GM23338 (cell line): ENCODE measurements around the gene ATXN7L1. TPM values are rescaled to one million over a fixed set of nuclear protein-coding genes. Genes with fewer than 3 reads are reported as not detected.
A peak's percentile ranks its signal among the peaks of the same experiment; 100 is the strongest.

ENCODE experiments used
- ATAC-seq: fragments of 200-7000 bp; cut with Tn5 transposase; 3 replicates; pipeline ENCODE4 v1.9.1; 2020
- DNase-seq: peaks from one replicate; pipeline ENCODE4 v3.0.0-alpha.2; 2015; ENCODE audit warnings: low spot score
- H2AFZ ChIP-seq: fragments of 200-600 bp; sonication (generic); 2 replicates; pipeline ENCODE4 v1.8.0; 2016; ENCODE audit warnings: antibody characterized with exemption, mild to moderate bottlenecking, moderate library complexity
- H3F3A ChIP-seq: fragments of 200-600 bp; sonication (generic); replicated peaks from 2 replicates; pipeline ENCODE4 v1.8.0; 2017; ENCODE audit warnings: antibody characterized with exemption, mixed run types, low read depth
- H3K27ac ChIP-seq: fragments of 200-600 bp; sonication (generic); 2 replicates; pipeline ENCODE4 v1.6.1; 2016; ENCODE audit warnings: low read depth
- H3K27me3 ChIP-seq: fragments of 200-600 bp; sonication (generic); 2 replicates; pipeline ENCODE4 v1.8.0; 2016; ENCODE audit warnings: mild to moderate bottlenecking, mixed run types, moderate library complexity; ENCODE audit not compliant: insufficient read depth
- H3K36me3 ChIP-seq: fragments of 200-600 bp; sonication (generic); 2 replicates; pipeline ENCODE4 v1.8.0; 2016; ENCODE audit warnings: mild to moderate bottlenecking; ENCODE audit not compliant: insufficient read depth
- H3K4me1 ChIP-seq: fragments of 200-600 bp; sonication (generic); 2 replicates; pipeline ENCODE4 v1.8.0; 2016; ENCODE audit warnings: mild to moderate bottlenecking, moderate library complexity; ENCODE audit not compliant: insufficient read depth
- H3K4me2 ChIP-seq: fragments of 200-600 bp; sonication (generic); 2 replicates; pipeline ENCODE4 v1.7.1; 2017; ENCODE audit warnings: mixed run types
- H3K4me3 ChIP-seq: fragments of 200-600 bp; sonication (generic); 2 replicates; pipeline ENCODE4 v1.6.1; 2016; ENCODE audit warnings: mixed run types
- H3K79me2 ChIP-seq: fragments of 200-600 bp; sonication (generic); replicated peaks from 2 replicates; pipeline ENCODE4 v1.8.0; 2017; ENCODE audit warnings: mild to moderate bottlenecking; ENCODE audit not compliant: insufficient read depth
- H3K9me2 ChIP-seq: fragments of 200-600 bp; sonication (generic); 2 replicates; pipeline ENCODE4 v1.8.0; 2017; ENCODE audit not compliant: insufficient read depth
- H4K20me1 ChIP-seq: fragments of 200-600 bp; sonication (generic); replicated peaks from 2 replicates; pipeline ENCODE4 v1.8.0; 2017; ENCODE audit warnings: mild to moderate bottlenecking; ENCODE audit not compliant: insufficient read depth
- H3K27ac Mint-ChIP-seq: 2 replicates; pipeline ENCODE4 v1.8.0; 2020; ENCODE audit warnings: inconsistent platforms, mild to moderate bottlenecking, moderate library complexity, mixed read lengths
- H3K27me3 Mint-ChIP-seq: 3 replicates; pipeline ENCODE4 v1.8.0; 2022; ENCODE audit warnings: low read depth, mild to moderate bottlenecking, moderate library complexity, mixed read lengths, inconsistent platforms; ENCODE audit not compliant: insufficient read depth, poor library complexity
- H3K36me3 Mint-ChIP-seq: 3 replicates; pipeline ENCODE4 v1.8.0; 2021; ENCODE audit warnings: low read depth, mild to moderate bottlenecking, inconsistent platforms, moderate library complexity, mixed read lengths
- H3K4me1 Mint-ChIP-seq: 3 replicates; pipeline ENCODE4 v1.8.0; 2020; ENCODE audit warnings: mild to moderate bottlenecking, inconsistent platforms, mixed read lengths
- H3K4me3 Mint-ChIP-seq: 3 replicates; pipeline ENCODE4 v1.8.0; 2021; ENCODE audit warnings: moderate library complexity, mild to moderate bottlenecking, inconsistent platforms, mixed read lengths
- H3K9me3 Mint-ChIP-seq: 3 replicates; pipeline ENCODE4 v1.8.0; 2020; ENCODE audit warnings: moderate library complexity, mild to moderate bottlenecking, inconsistent platforms, mixed read lengths
- CREB1 ChIP-seq: fragments of 250-450 bp; sonication (Bioruptor Pico); IDR thresholded peaks from 2 replicates; pipeline ENCODE4 v1.5.0; 2020; ENCODE audit warnings: low read depth, mild to moderate bottlenecking, moderate library complexity
- EZH2 ChIP-seq: fragments of 200-600 bp; sonication (generic); IDR thresholded peaks from one replicate; pipeline ENCODE4 v1.8.0; 2017; ENCODE audit warnings: antibody characterized with exemption, mild to moderate bottlenecking, low read depth; ENCODE audit not compliant: unreplicated experiment
- NANOG ChIP-seq: IDR thresholded peaks from 2 replicates; pipeline ENCODE4 v1.6.1; 2016; ENCODE audit warnings: antibody characterized with exemption, borderline replicate concordance
- POLR2AphosphoS5 ChIP-seq: IDR thresholded peaks from 2 replicates; pipeline ENCODE4 v1.6.1; 2016; ENCODE audit warnings: antibody characterized with exemption, low read depth
- STAT1 ChIP-seq: IDR thresholded peaks from one replicate; pipeline ENCODE4 v1.6.1; 2016; ENCODE audit warnings: antibody characterized with exemption; ENCODE audit not compliant: unreplicated experiment
- polyA plus RNA-seq: library from polyadenylated mRNA; unstranded; fragments of >200 nt; fragmentation: Nextera tagmentation; extraction: Ambion mirVana; gene quantifications from 2 replicates; pipeline ENCODE4 v1.2.1, GENCODE V29; 2016
- total RNA-seq: library from RNA; depleted of rRNA; stranded (reverse); fragments of >200 nt; shearing (Covaris generic); gene quantifications from 2 replicates; pipeline ENCODE4 v1.2.3, GENCODE V29; 2014
- TF ChIP-seq, protein P1 (sequence below): IDR thresholded peaks from 2 replicates; pipeline ENCODE4 v1.6.1; 2016; ENCODE audit warnings: antibody characterized with exemption

ATXN7L1 gene
- total and polyA plus RNA-seq, 2 experiments from 2014 or later, result 22.8 to 29.8 TPM

DNA sequence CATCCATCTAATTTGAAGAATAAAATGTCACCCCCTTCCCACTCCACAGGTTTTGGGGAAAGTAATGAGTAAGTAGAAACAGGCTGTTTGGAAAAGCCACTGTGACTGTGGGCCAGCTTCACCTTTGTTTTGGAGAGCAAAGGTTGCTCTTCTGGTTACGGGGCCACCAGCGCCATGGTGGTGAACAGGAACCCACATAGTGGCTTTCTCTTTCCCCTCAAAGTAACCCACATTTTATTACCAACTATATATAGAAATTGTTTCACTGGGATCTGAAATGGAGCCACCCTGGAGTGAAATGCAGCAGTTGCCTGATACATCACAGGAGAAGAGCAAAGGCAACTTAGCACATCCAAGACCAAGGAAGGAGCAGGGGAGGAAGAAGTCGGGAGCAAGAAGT, 182.8 kb downstream of the ATXN7L1 start (continued):
- TF ChIP-seq, protein P1, sequence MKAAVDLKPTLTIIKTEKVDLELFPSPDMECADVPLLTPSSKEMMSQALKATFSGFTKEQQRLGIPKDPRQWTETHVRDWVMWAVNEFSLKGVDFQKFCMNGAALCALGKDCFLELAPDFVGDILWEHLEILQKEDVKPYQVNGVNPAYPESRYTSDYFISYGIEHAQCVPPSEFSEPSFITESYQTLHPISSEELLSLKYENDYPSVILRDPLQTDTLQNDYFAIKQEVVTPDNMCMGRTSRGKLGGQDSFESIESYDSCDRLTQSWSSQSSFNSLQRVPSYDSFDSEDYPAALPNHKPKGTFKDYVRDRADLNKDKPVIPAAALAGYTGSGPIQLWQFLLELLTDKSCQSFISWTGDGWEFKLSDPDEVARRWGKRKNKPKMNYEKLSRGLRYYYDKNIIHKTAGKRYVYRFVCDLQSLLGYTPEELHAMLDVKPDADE, result no peak
- TF ChIP-seq EZH2, result no peak

DNA sequence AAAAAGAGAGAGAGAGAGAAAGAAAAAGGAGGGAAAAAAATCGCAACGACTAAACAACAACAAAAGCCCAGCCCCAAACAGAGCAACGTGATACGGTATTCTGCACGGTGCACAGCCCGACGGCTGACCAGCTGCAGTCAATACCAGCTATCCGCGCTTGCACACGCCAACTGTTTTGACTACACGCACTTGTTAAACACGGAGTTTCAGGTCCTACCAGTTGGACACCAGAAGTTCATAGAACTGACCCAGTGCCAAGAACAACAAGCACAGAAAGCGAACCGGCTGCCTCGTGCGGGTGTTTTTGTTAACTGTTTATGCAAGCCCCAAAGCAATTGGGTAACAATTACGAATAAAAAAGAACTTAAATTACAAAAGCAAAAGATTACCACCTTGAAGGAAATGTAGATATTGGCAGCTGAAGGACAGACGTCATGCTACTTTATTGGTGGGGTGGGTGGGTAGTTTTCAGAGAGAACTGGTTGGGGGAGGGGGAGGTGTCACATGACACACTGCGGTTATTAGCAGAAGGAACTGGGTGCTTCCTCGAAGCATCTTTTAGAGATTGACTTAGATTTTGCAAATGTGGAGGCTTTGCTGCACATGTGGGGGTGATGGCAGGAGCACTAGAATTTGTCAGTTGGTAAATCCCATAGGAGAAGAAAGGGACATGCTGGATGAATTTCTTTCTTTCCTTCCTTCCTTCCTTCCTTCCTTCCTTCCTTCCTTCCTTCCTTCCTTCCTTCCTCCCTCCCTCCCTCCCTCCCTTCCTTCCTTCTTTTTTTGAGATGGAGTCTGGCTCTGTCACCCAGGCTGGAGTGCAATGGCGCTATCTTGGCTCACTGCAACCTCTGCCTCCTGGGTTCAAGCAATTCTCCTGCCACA, 184.5 kb downstream of the ATXN7L1 start:
- Histone ChIP-seq H3K4me1 (peaks cover 55% of the 10 kb centered on the region), H3K4me3 (peak overlapping the region; percentile 59), H3K4me2 (peak overlapping the region; percentile 83), H3K27ac (peak overlapping the region; percentile 97), H2AFZ (no peak overlapping the region), H3K27me3 (no peaks in the 10 kb centered on the region), H3K9me2 (no peaks in the 10 kb centered on the region), H4K20me1 (no peaks in the 10 kb centered on the region), H3K79me2 (peaks cover 15% of the 10 kb centered on the region), H3F3A (peaks cover 14% of the 10 kb centered on the region), H3K36me3 (no peaks in the 10 kb centered on the region)
- H3K27me3 Mint-ChIP-seq, result peaks cover 23% of the 10 kb centered on the region
- H3K27ac Mint-ChIP-seq, result peak overlapping the region; percentile 70
- H3K4me3 Mint-ChIP-seq, result peak overlapping the region; percentile 60
- peaks cover 78% of the 10 kb centered on the region for H3K4me1 Mint-ChIP-seq
- peak; percentile 67 for DNase-seq
- ATAC-seq, result peak; percentile 6; the same call in 2 of the 3 replicates
- TF ChIP-seq CREB1 (CRISPR knock-in tag) (no peak), NANOG (peak; percentile 65; the same call in 1 of the 2 replicates), POLR2AphosphoS5 (peak; percentile 18; the same call in 1 of the 2 replicates)
- H3K9me3 Mint-ChIP-seq, result no peaks in the 10 kb centered on the region
- peaks cover 13% of the 10 kb centered on the region; the same call in 2 of the 3 replicates for H3K36me3 Mint-ChIP-seq

DNA sequence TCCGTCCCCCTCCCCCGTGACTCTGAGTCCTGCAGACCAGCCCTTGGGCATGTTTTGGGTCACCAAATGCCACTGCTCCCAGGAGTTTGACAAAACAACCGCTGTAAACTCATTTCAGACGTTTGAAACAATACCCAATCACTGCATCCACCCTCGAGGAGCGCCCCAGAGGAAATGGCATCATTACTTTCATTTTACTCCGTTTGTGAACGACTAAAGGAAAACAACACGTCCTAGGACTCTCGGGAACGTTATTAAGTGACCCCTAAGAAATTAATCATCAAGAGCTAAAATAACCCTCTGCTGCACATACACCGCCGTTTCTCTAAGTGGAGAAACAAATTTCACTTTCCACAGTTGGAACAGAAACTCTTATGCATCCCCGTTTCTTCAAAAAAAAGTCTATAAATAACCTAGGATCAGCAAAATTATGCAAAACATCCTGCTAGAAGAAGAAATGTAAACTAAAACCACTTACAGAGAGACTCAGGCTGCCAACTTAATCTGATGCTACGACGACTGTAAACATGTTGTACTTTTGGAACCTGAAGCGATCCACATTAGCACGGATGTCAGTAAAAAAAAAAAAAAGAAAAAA, 185.2 kb downstream of the ATXN7L1 start:
- peaks cover 22% of the 10 kb centered on the region for H3K79me2 ChIP-seq
- Mint-ChIP-seq H3K27me3 (peaks cover 23% of the 10 kb centered on the region), H3K27ac (peak overlapping the region; percentile 70), H3K4me3 (peak overlapping the region; percentile 60), H3K36me3 (peaks cover 13% of the 10 kb centered on the region; the same call in 2 of the 3 replicates), H3K4me1 (peaks cover 70% of the 10 kb centered on the region), H3K9me3 (no peaks in the 10 kb centered on the region)
- H2AFZ ChIP-seq, result no peak overlapping the region
- H3K36me3 ChIP-seq, result no peaks in the 10 kb centered on the region
- DNase-seq (no peak), ATAC-seq (no peak)
- peak overlapping the region; percentile 59 for H3K4me3 ChIP-seq
- H4K20me1 ChIP-seq, result no peaks in the 10 kb centered on the region
- H3K9me2 ChIP-seq, result no peaks in the 10 kb centered on the region
- 0 out of 2 replicates have a peak, but pooled peaks have one; percentile 6 for TF ChIP-seq POLR2AphosphoS5
- TF ChIP-seq STAT1, result no peak
- peak overlapping the region; percentile 97 for H3K27ac ChIP-seq
- H3K27me3 ChIP-seq, result no peaks in the 10 kb centered on the region
- H3K4me1 ChIP-seq, result peaks cover 52% of the 10 kb centered on the region
- H3K4me2 ChIP-seq, result peak overlapping the region; percentile 83
- H3F3A ChIP-seq, result peaks cover 10% of the 10 kb centered on the region; the same call in 1 of the 2 replicates
